ENCODE results near the gene CLTC. TPM values are rescaled to one million over a fixed set of nuclear protein-coding genes. Genes with fewer than 3 reads are reported as not detected.

CLTC gene
- total RNA-seq, 1 donor from 2014 or later: 273 TPM

DNA sequence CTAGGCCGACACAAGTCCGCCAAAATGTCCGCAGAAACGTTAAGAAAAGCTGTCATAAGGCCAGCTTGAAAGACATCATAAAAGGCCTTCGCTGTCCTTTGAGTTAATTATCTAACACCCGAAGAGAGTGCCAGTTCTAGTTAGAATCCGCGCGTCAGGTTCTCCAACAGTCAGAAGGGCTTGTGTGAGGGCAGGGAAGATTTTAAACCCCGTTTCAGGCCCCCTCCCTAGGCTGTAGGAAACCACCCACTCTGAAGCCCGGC, 729 bp upstream of the CLTC start:
- Mint-ChIP-seq H3K36me3 (ENCODE audit: low read depth, unreplicated experiment) (peaks cover 7% of the 10 kb centered on the region), H3K4me3 (ENCODE audit: unreplicated experiment) (peak overlapping the region; percentile 99), H3K27ac (ENCODE audit: unreplicated experiment) (peak overlapping the region; percentile 99), H3K4me1 (ENCODE audit: unreplicated experiment) (peaks cover 30% of the 10 kb centered on the region), H3K27me3 (ENCODE audit: unreplicated experiment) (peaks cover 11% of the 10 kb centered on the region), H3K9me3 (ENCODE audit: unreplicated experiment) (no peaks in the 10 kb centered on the region)
- DNase-seq (ENCODE audit: low spot score): no peak
- TF ChIP-seq, protein P1, sequence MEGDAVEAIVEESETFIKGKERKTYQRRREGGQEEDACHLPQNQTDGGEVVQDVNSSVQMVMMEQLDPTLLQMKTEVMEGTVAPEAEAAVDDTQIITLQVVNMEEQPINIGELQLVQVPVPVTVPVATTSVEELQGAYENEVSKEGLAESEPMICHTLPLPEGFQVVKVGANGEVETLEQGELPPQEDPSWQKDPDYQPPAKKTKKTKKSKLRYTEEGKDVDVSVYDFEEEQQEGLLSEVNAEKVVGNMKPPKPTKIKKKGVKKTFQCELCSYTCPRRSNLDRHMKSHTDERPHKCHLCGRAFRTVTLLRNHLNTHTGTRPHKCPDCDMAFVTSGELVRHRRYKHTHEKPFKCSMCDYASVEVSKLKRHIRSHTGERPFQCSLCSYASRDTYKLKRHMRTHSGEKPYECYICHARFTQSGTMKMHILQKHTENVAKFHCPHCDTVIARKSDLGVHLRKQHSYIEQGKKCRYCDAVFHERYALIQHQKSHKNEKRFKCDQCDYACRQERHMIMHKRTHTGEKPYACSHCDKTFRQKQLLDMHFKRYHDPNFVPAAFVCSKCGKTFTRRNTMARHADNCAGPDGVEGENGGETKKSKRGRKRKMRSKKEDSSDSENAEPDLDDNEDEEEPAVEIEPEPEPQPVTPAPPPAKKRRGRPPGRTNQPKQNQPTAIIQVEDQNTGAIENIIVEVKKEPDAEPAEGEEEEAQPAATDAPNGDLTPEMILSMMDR (IDR thresholded peaks at IDR 0.05; ENCODE audit: unreplicated experiment): no peak

DNA sequence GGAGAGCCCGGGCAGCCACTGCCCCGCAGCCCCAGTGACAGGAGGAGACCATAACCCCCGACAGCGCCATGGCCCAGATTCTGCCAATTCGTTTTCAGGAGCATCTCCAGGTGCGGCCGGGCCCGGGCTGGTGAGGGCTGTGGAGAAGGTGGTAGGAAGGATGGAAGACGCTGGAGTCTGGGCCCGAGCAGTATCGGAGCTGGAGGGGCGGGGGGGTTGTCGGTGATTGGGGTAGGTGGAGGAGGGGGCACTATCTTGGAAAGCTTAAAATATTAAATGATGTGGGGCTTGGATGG, 317 bp downstream of the CLTC start:
- no peak for DNase-seq (ENCODE audit: low spot score)
- peak overlapping the region; percentile 99 for H3K27ac Mint-ChIP-seq (ENCODE audit: unreplicated experiment)
- TF ChIP-seq, protein P1 (IDR thresholded peaks at IDR 0.05; ENCODE audit: unreplicated experiment): no peak
- H3K27me3 Mint-ChIP-seq (ENCODE audit: unreplicated experiment): peaks cover 11% of the 10 kb centered on the region
- peaks cover 7% of the 10 kb centered on the region for H3K36me3 Mint-ChIP-seq (ENCODE audit: low read depth, unreplicated experiment)
- peaks cover 31% of the 10 kb centered on the region for H3K4me1 Mint-ChIP-seq (ENCODE audit: unreplicated experiment)
- H3K9me3 Mint-ChIP-seq (ENCODE audit: unreplicated experiment): no peaks in the 10 kb centered on the region
- peak overlapping the region; percentile 99 for H3K4me3 Mint-ChIP-seq (ENCODE audit: unreplicated experiment)

DNA sequence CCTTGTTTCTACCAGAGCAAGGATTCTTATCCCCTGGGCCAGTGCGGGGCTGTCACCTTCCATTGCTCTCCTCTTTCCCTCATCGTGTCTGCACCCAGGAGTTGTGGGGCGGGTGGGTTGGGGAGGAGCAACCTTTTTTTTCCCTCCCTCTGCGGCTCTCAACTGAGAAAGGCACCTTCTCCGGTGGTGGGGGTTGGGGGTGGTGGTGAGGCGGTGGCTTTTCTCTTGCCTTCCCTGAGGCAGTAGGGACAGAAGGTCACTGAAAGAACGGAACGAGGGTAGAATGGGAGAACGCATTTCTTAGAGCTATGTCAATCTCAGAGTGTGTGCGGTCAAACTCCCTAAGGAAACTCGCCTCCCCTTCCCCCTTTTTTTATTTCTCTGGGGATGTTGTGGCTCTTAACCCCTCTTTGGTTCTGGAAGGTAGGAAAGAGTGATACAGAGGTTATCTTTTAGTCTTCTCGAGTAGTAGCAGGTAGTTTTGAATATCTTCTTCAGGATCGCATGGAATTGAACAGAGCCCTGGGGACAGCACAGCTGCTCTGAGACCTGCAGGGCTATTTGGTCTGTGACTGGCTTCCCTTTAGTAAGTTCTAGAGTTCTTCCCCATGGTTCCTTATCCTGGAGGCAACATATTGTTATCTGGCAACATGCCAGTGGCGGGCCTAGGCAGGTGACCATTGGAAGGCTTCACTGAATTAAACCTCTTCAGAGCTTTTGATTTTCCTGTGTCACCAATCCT, 994 bp downstream of the CLTC start:
- Mint-ChIP-seq H3K27me3 (ENCODE audit: unreplicated experiment) (peaks cover 11% of the 10 kb centered on the region), H3K4me1 (ENCODE audit: unreplicated experiment) (peaks cover 34% of the 10 kb centered on the region), H3K4me3 (ENCODE audit: unreplicated experiment) (peak overlapping the region; percentile 99), H3K9me3 (ENCODE audit: unreplicated experiment) (no peaks in the 10 kb centered on the region), H3K27ac (ENCODE audit: unreplicated experiment) (peak overlapping the region; percentile 99), H3K36me3 (ENCODE audit: low read depth, unreplicated experiment) (peaks cover 7% of the 10 kb centered on the region)
- DNase-seq (ENCODE audit: low spot score): peak; percentile 22
- TF ChIP-seq, protein P1 (IDR thresholded peaks at IDR 0.05; ENCODE audit: unreplicated experiment): no peak

DNA sequence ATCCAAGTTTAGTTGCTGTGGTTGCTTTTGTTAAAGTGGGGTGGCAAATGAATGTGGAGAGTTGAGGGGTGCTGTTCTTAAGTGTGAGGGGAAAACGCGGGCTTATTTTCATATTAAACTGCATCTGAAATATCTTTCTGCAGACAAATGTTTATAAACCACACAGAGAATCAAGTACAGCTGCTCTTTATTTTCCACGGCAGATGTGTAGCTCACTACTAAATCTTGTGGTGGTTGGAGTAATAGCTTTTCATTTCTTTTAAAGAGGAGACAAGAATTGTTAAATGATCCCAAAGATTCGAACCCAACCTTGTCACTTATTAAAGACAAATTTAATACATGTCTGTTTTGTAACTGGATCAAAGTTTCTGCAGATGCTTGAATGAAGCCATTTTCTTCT, 2.1 kb downstream of the CLTC start:
- H3K27me3 Mint-ChIP-seq (ENCODE audit: unreplicated experiment): peaks cover 11% of the 10 kb centered on the region
- peak overlapping the region; percentile 62 for H3K27ac Mint-ChIP-seq (ENCODE audit: unreplicated experiment)
- TF ChIP-seq, protein P1 (IDR thresholded peaks at IDR 0.05; ENCODE audit: unreplicated experiment): no peak

DNA sequence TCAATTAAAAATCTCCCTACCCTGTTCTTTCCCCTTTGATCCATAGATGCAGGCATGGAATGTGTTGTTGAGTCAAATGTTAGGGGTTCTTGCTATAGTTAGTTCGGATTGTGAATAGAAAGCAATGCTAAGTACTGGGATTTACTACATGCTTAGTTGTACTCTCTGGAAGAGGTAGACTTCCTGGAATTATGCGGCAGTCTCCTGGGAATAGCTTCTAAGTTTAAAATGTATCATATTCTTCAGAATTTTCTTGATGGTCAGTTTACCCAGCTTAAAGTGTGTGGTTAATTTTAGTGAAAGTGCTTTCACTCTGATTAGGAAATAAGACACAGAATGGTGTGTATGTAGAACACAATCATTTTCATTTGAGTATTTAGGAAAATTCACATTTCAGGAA, 3.5 kb downstream of the CLTC start:
- Mint-ChIP-seq H3K4me3 (ENCODE audit: unreplicated experiment) (peak overlapping the region; percentile 62), H3K36me3 (ENCODE audit: low read depth, unreplicated experiment) (peaks cover 7% of the 10 kb centered on the region), H3K4me1 (ENCODE audit: unreplicated experiment) (peaks cover 30% of the 10 kb centered on the region), H3K27ac (ENCODE audit: unreplicated experiment) (peak overlapping the region; percentile 65), H3K9me3 (ENCODE audit: unreplicated experiment) (no peaks in the 10 kb centered on the region), H3K27me3 (ENCODE audit: unreplicated experiment) (peaks cover 11% of the 10 kb centered on the region)
- TF ChIP-seq, protein P1 (IDR thresholded peaks at IDR 0.05; ENCODE audit: unreplicated experiment): no peak
- DNase-seq (ENCODE audit: low spot score): no peak

More for the DNA sequence above, 2.1 kb downstream of the CLTC start:
- no peaks in the 10 kb centered on the region for H3K9me3 Mint-ChIP-seq (ENCODE audit: unreplicated experiment)
- peaks cover 7% of the 10 kb centered on the region for H3K36me3 Mint-ChIP-seq (ENCODE audit: low read depth, unreplicated experiment)
- peak overlapping the region; percentile 99 for H3K4me3 Mint-ChIP-seq (ENCODE audit: unreplicated experiment)
- peaks cover 34% of the 10 kb centered on the region for H3K4me1 Mint-ChIP-seq (ENCODE audit: unreplicated experiment)
- DNase-seq (ENCODE audit: low spot score): no peak
